H9 (cell line): ENCODE results near the gene PMEPA1. TPM values are rescaled to one million over a fixed set of nuclear protein-coding genes. Genes with fewer than 3 reads are reported as not detected.

Experiments used
- DNase-seq: peaks from one replicate; pipeline ENCODE4 v3.0.0-alpha.2; 2017
- H2AFZ ChIP-seq: one replicate; pipeline ENCODE4 v1.6.1; 2013; ENCODE audit warnings: mild to moderate bottlenecking, low read length, control low read depth, moderate library complexity
- H2AK5ac ChIP-seq: 2 replicates; pipeline ENCODE4 v1.6.1; 2013; ENCODE audit warnings: low read length, control low read depth, mixed read lengths; ENCODE audit not compliant: insufficient read length
- H2BK120ac ChIP-seq: one replicate; pipeline ENCODE4 v1.6.1; 2013; ENCODE audit warnings: low read depth, mild to moderate bottlenecking, low read length, control low read depth, inconsistent platforms; ENCODE audit not compliant: poor library complexity, severe bottlenecking
- H2BK12ac ChIP-seq: 2 replicates; pipeline ENCODE4 v1.6.1; 2013; ENCODE audit warnings: low read length, control low read depth, mixed read lengths, low read depth; ENCODE audit not compliant: insufficient read length
- H2BK15ac ChIP-seq: 2 replicates; pipeline ENCODE4 v1.6.1; 2013; ENCODE audit warnings: low read depth, low read length, control low read depth
- H2BK20ac ChIP-seq: one replicate; pipeline ENCODE4 v1.6.1; 2013; ENCODE audit warnings: low read depth, mild to moderate bottlenecking, low read length, control low read depth, inconsistent platforms; ENCODE audit not compliant: poor library complexity, severe bottlenecking
- H2BK5ac ChIP-seq: 2 replicates; pipeline ENCODE4 v1.6.1; 2013; ENCODE audit warnings: low read length, control low read depth, mixed read lengths; ENCODE audit not compliant: insufficient read length
- H3K14ac ChIP-seq: 2 replicates; pipeline ENCODE4 v1.6.1; 2013; ENCODE audit warnings: low read length, control low read depth; ENCODE audit not compliant: insufficient read depth
- H3K18ac ChIP-seq: 2 replicates; pipeline ENCODE4 v1.6.1; 2013; ENCODE audit warnings: low read depth, mild to moderate bottlenecking, mixed read lengths, low read length, control low read depth; ENCODE audit not compliant: insufficient read length
- H3K23ac ChIP-seq: 2 replicates; pipeline ENCODE4 v1.6.1; 2013; ENCODE audit warnings: low read length, control low read depth, mixed read lengths, low read depth; ENCODE audit not compliant: insufficient read length
- H3K23me2 ChIP-seq: 2 replicates; pipeline ENCODE4 v1.6.1; 2013; ENCODE audit warnings: low read depth, mild to moderate bottlenecking, mixed read lengths, low read length, control low read depth; ENCODE audit not compliant: insufficient read length, poor library complexity, severe bottlenecking
- H3K27ac ChIP-seq: 2 replicates; pipeline ENCODE4 v1.5.1; 2013; ENCODE audit warnings: low read length, control low read depth, mixed read lengths, low read depth; ENCODE audit not compliant: insufficient read length
- H3K27me3 ChIP-seq: 2 replicates; pipeline ENCODE4 v1.6.1; 2013; ENCODE audit warnings: low read length, control low read depth, inconsistent platforms; ENCODE audit not compliant: insufficient read depth
- H3K4ac ChIP-seq: 2 replicates; pipeline ENCODE4 v1.6.1; 2013; ENCODE audit warnings: low read depth, mild to moderate bottlenecking, control low read depth, inconsistent platforms, low read length, moderate library complexity
- H3K4me1 ChIP-seq: 2 replicates; pipeline ENCODE4 v1.6.1; 2013; ENCODE audit warnings: low read length, control low read depth, inconsistent platforms; ENCODE audit not compliant: insufficient read depth
- H3K4me2 ChIP-seq: 2 replicates; pipeline ENCODE4 v1.6.1; 2013; ENCODE audit warnings: low read length, control low read depth, mixed read lengths; ENCODE audit not compliant: insufficient read length, insufficient read depth
- H3K56ac ChIP-seq: 2 replicates; pipeline ENCODE4 v1.6.1; 2013; ENCODE audit warnings: low read depth, mild to moderate bottlenecking, mixed read lengths, low read length, control low read depth; ENCODE audit not compliant: insufficient read length
- H3K79me1 ChIP-seq: 2 replicates; pipeline ENCODE4 v1.6.1; 2013; ENCODE audit warnings: low read depth, mild to moderate bottlenecking, moderate library complexity, low read length, control low read depth, inconsistent platforms; ENCODE audit not compliant: insufficient read depth, poor library complexity, severe bottlenecking
- H3K79me2 ChIP-seq: 2 replicates; pipeline ENCODE4 v1.6.1; 2013; ENCODE audit warnings: low read length, control low read depth, inconsistent platforms; ENCODE audit not compliant: insufficient read depth
- H3K9ac ChIP-seq: 2 replicates; pipeline ENCODE4 v1.6.1; 2013; ENCODE audit warnings: low read length, control low read depth, mixed read lengths; ENCODE audit not compliant: insufficient read length; ENCODE audit errors: extremely low read depth
- H3K9me3 ChIP-seq: one replicate; pipeline ENCODE4 v1.6.1; 2013; ENCODE audit warnings: low read depth, low read length, inconsistent platforms; ENCODE audit not compliant: control insufficient read depth
- H3T11ph ChIP-seq: one replicate; pipeline ENCODE4 v1.6.1; 2013; ENCODE audit warnings: mild to moderate bottlenecking, low read length, control low read depth, inconsistent platforms
- H4K20me1 ChIP-seq: one replicate; pipeline ENCODE4 v1.6.1; 2013; ENCODE audit not compliant: control insufficient read depth, insufficient read length, insufficient read depth
- H4K5ac ChIP-seq: 2 replicates; pipeline ENCODE4 v1.6.1; 2013; ENCODE audit warnings: low read depth, mild to moderate bottlenecking, mixed read lengths, low read length, control low read depth; ENCODE audit not compliant: insufficient read length
- H4K8ac ChIP-seq: replicated peaks from 2 replicates; pipeline ENCODE4 v1.6.1; 2013; ENCODE audit warnings: low read length, control low read depth, mixed read lengths, low read depth; ENCODE audit not compliant: insufficient read length
- H4K91ac ChIP-seq: 2 replicates; pipeline ENCODE4 v1.6.1; 2013; ENCODE audit warnings: low read depth, mild to moderate bottlenecking, moderate library complexity, mixed read lengths, low read length, control low read depth; ENCODE audit not compliant: insufficient read length
- H3K27ac Mint-ChIP-seq, 3 experiments: 2 replicates in 2 of 3; 3 replicates in 1 of 3; pipeline ENCODE4 v1.8.0; 2020 to 2021; ENCODE audit warnings: mixed read lengths in 3 of 3, mild to moderate bottlenecking in 1 of 3, moderate library complexity in 1 of 3
- H3K27me3 Mint-ChIP-seq: 2 replicates; pipeline ENCODE4 v1.8.0; 2021; ENCODE audit warnings: low read depth, mild to moderate bottlenecking, moderate library complexity, mixed read lengths
- H3K36me3 Mint-ChIP-seq, 3 experiments: 2 replicates in 2 of 3; 3 replicates in 1 of 3; pipeline ENCODE4 v1.8.0; 2020 to 2021; ENCODE audit warnings: low read depth in 3 of 3, mixed read lengths in 3 of 3; ENCODE audit not compliant: insufficient read depth in 1 of 3
- H3K4me1 Mint-ChIP-seq, 2 experiments: 2 replicates each; pipeline ENCODE4 v1.8.0; 2020; ENCODE audit warnings: mixed read lengths in 2 of 2
- H3K4me3 Mint-ChIP-seq, 2 experiments: 2 replicates in 1 of 2; 3 replicates in 1 of 2; pipeline ENCODE4 v1.8.0; 2020 to 2021; ENCODE audit warnings: mild to moderate bottlenecking in 2 of 2, mixed read lengths in 2 of 2, moderate library complexity in 1 of 2
- H3K9me3 Mint-ChIP-seq, 2 experiments: 2 replicates in 1 of 2; 3 replicates in 1 of 2; pipeline ENCODE4 v1.8.0; 2020; ENCODE audit warnings: mild to moderate bottlenecking in 2 of 2, mixed read lengths in 2 of 2, moderate library complexity in 1 of 2
- WGBS: extraction: QIAGEN DNeasy Blood & Tissue Kit; methylation state at CpG from one replicate; pipeline ENCODE4 v1.1.7; 2013; ENCODE audit warnings: missing lambda C conversion rate, low lambda C conversion rate, mixed read lengths; ENCODE audit not compliant: insufficient read length; ENCODE audit errors: extremely low coverage; 5-methylcytosine and 5-hydroxymethylcytosine counted together
- total RNA-seq: library from RNA; stranded (reverse); gene quantifications from 2 replicates; pipeline ENCODE4 v1.2.1, GENCODE V29; 2021
- TF ChIP-seq, protein P1 (sequence below): fragments of 200-600 bp; sonication (generic); conservative IDR thresholded peaks from 3 replicates; pipeline ENCODE4 v1.8.0; 2021; ENCODE audit warnings: antibody characterized with exemption, mild to moderate bottlenecking

The PMEPA1 gene
- total RNA-seq, 1 experiment from 2014 or later = 34.6 TPM

DNA sequence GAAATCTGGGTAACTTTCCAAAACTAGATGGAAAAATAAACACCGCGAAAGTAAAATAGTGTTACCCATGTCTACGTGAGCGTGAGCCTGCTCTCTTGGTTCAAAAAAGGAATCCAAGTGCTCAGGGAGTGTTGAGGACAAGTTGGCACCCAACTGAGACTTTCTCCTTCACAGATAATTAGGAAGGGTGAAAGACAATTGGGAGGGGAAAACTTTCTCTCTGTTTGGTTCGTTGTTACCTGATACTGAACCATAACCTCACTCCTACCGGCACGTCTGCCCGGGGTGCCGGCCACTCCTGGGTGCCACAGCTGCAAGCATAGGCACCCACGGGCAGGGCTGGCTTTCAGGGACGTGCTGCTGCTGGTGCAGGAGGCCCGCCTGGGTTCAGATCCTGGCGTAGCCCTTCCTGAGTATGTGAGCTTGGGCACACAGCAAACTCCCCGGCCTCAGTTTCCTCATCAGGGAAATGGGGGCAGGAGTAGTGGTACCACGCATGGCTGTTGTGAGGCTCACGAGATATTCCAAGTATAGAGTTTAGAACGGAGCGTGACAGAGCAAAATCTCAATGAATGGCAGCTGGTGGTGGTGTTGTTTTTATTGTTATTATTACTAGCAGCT is 38.2 kb upstream of the PMEPA1 start:
- Histone ChIP-seq H4K91ac (no peak overlapping the region), H3K9me3 (no peaks in the 10 kb centered on the region), H3K23ac (no peak overlapping the region), H4K20me1 (no peaks in the 10 kb centered on the region), H3K9ac (no peak overlapping the region), H3K27ac (no peak overlapping the region), H3K4me2 (no peak overlapping the region), H4K5ac (no peak overlapping the region), H2AK5ac (no peak overlapping the region), H4K8ac (no peak overlapping the region), H3K23me2 (no peaks in the 10 kb centered on the region), H3K56ac (no peak overlapping the region), H3K27me3 (no peaks in the 10 kb centered on the region), H3K14ac (no peak overlapping the region), H2BK5ac (no peak overlapping the region), H2BK120ac (no peak overlapping the region), H2AFZ (no peak overlapping the region), H2BK12ac (no peak overlapping the region), H3K4ac (no peak overlapping the region), H2BK20ac (no peak overlapping the region), H3K4me1 (no peaks in the 10 kb centered on the region), H2BK15ac (no peak overlapping the region), H3K18ac (no peak overlapping the region), H3K79me1 (no peaks in the 10 kb centered on the region), H3T11ph (no peak overlapping the region), H3K79me2 (no peaks in the 10 kb centered on the region)
- TF ChIP-seq, protein P1, sequence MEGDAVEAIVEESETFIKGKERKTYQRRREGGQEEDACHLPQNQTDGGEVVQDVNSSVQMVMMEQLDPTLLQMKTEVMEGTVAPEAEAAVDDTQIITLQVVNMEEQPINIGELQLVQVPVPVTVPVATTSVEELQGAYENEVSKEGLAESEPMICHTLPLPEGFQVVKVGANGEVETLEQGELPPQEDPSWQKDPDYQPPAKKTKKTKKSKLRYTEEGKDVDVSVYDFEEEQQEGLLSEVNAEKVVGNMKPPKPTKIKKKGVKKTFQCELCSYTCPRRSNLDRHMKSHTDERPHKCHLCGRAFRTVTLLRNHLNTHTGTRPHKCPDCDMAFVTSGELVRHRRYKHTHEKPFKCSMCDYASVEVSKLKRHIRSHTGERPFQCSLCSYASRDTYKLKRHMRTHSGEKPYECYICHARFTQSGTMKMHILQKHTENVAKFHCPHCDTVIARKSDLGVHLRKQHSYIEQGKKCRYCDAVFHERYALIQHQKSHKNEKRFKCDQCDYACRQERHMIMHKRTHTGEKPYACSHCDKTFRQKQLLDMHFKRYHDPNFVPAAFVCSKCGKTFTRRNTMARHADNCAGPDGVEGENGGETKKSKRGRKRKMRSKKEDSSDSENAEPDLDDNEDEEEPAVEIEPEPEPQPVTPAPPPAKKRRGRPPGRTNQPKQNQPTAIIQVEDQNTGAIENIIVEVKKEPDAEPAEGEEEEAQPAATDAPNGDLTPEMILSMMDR = no peak
- Mint-ChIP-seq H3K4me3 (no peak overlapping the region), H3K27ac (peak overlapping the region in 2 of 3 experiments; percentile 5 to 38; a peak in 3 of 7 replicates), H3K4me1 (peaks cover 15 to 24% of the 10 kb centered on the region in 2 experiments), H3K9me3 (no peaks in the 10 kb centered on the region), H3K27me3 (peaks cover 4% of the 10 kb centered on the region), H3K36me3 (no peaks in the 10 kb centered on the region)
- no CpG with 5 or more reads among the region's 18 CpGs for WGBS
- no peak for DNase-seq
